ENCODE data around the gene UST.

GRCh38 chr6:148760568-148761526 is 14.0 kb downstream of the UST start:
- no peak for TF ChIP-seq CTCF (optimal IDR thresholded peaks at IDR 0.05 in 1 of 3, IDR thresholded peaks at IDR 0.05 in 1 of 3, conservative IDR thresholded peaks at IDR 0.05 in 1 of 3; ENCODE audit: extremely low read depth in 1 of 3, insufficient read depth in 2 of 3, low read length in 3 of 3)
- no peak for TF ChIP-seq EZH2 (IDR thresholded peaks at IDR 0.05; ENCODE audit: low read length)
